T47D (cell line): ENCODE data around the gene CAMK2B.

Experiments
- DNase-seq, 2 experiments: peaks; one replicate each; pipeline versions ENCODE4 v3.0.0 to v3.0.0-alpha.2; 2011 to 2012; ENCODE audit warnings: low read depth in 1 of 2, low spot score in 1 of 2
- JUND ChIP-seq: IDR thresholded peaks from 2 replicates; pipeline ENCODE4 v1.6.1; 2012; ENCODE audit warnings: low read depth
- in situ Hi-C: cut with HindIII; loops from 2 replicates; pipeline ENCODE4 v1.10.0; 2016; ENCODE audit warnings: low sequenced_read_pairs, low pct_unique_long_range_greater_than_20kb

CAMK2B gene

GRCh38 chr7:44347546-44348114 is 22.2 kb upstream of the CAMK2B start:
- TF ChIP-seq JUND, result no peak
- no peak for DNase-seq
- in situ Hi-C loops, result no loop called here

GRCh38 chr7:44346063-44346462 is 20.7 kb upstream of the CAMK2B start:
- in situ Hi-C loops, result no loop called here
- no peak for TF ChIP-seq JUND
- no peak for DNase-seq

GRCh38 chr7:44341401-44341800 is 16.0 kb upstream of the CAMK2B start:
- DNase-seq, result no peak
- no peak for TF ChIP-seq JUND
- in situ Hi-C loops, result no loop called here

- in situ Hi-C loops, result no loop called here
- TF ChIP-seq JUND, result no peak
- DNase-seq, result no peak
Observed at GRCh38 chr7:44338600-44338999, 13.2 kb upstream of the CAMK2B start.

- in situ Hi-C loops, result no loop called here
- no peak for TF ChIP-seq JUND
- no peak for DNase-seq
Observed at GRCh38 chr7:44336491-44336890, 11.1 kb upstream of the CAMK2B start.

- TF ChIP-seq JUND, result no peak
- in situ Hi-C loops, result no loop called here
- no peak for DNase-seq
Observed at GRCh38 chr7:44335184-44335583, 9.8 kb upstream of the CAMK2B start.

- in situ Hi-C loops, result no loop called here
- no peak for DNase-seq
- TF ChIP-seq JUND, result no peak
Observed at GRCh38 chr7:44334734-44335097, 9.3 kb upstream of the CAMK2B start.

- in situ Hi-C loops, result no loop called here
- DNase-seq, result no peak
- TF ChIP-seq JUND, result no peak
Observed at GRCh38 chr7:44333911-44334733, 8.7 kb upstream of the CAMK2B start.

- TF ChIP-seq JUND, result no peak
- in situ Hi-C loops, result no loop called here
- no peak for DNase-seq
Observed at GRCh38 chr7:44331682-44332081, 6.3 kb upstream of the CAMK2B start.

- in situ Hi-C loops, result no loop called here
- DNase-seq, result no peak
- no peak for TF ChIP-seq JUND
Observed at GRCh38 chr7:44330331-44330730, 4.9 kb upstream of the CAMK2B start.

GRCh38 chr7:44329888-44330287 is 4.5 kb upstream of the CAMK2B start:
- in situ Hi-C loops, result no loop called here
- DNase-seq, result no peak
- TF ChIP-seq JUND, result no peak

GRCh38 chr7:44329081-44329480 is 3.7 kb upstream of the CAMK2B start:
- in situ Hi-C loops, result no loop called here
- DNase-seq, result no peak
- TF ChIP-seq JUND, result no peak

GRCh38 chr7:44327981-44328380 is 2.6 kb upstream of the CAMK2B start:
- in situ Hi-C loops, result no loop called here

More at GRCh38 chr7:44327981-44328380, 2.6 kb upstream of the CAMK2B start:
- no peak for DNase-seq
- TF ChIP-seq JUND, result no peak
